ENCODE measurements around the gene EPS8. TPM values are rescaled to one million over a fixed set of nuclear protein-coding genes. Genes with fewer than 3 reads are reported as not detected.

Gene EPS8
- total RNA-seq, 1 experiment from 2014 or later: 232 TPM

DNA sequence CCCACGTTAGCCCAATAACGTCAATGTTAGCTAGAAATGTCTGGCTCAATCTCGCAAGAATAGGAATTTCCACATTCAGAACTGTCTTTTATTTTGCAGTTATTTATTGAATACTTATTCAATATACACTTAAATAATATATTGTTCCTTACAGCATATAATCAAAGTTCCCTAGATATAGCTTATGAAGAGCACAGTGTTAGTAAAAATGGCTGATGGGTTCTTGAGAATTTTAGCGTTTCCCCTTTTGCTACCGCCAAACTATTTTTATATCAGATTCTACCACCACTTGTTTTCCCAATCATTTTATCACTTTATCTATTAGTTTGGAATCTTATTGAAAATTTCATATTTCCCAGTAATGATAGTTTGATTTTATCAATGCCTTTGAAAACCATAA is 12.7 kb downstream of the EPS8 start:
- Histone ChIP-seq H3K9me2 (ENCODE audit: insufficient read depth) (no peaks in the 10 kb centered on the region), H3K27ac (no peak overlapping the region), H3K4me2 (no peak overlapping the region), H3K27me3 (ENCODE audit: insufficient read depth, low read depth) (no peaks in the 10 kb centered on the region), H3F3A (ENCODE audit: insufficient read depth, low read depth) (peaks cover 4% of the 10 kb centered on the region; the same call in 1 of the 2 replicates), H2AFZ (no peak overlapping the region), H3K4me1 (replicated peaks; ENCODE audit: insufficient read depth) (peaks cover 11% of the 10 kb centered on the region), H3K79me2 (ENCODE audit: low read depth) (peaks cover 93% of the 10 kb centered on the region), H3K9me3 (ENCODE audit: insufficient read depth, low read depth) (no peaks in the 10 kb centered on the region), H3K36me3 (ENCODE audit: low read depth) (peaks cover 2% of the 10 kb centered on the region; the same call in 1 of the 2 replicates), H3K4me3 (no peak overlapping the region), H4K20me1 (ENCODE audit: insufficient read depth) (no peaks in the 10 kb centered on the region)
- no peak for DNase-seq
- no TSS peak for BruUV-seq (replicated peaks)
- CTCF ChIA-PET: no interaction called here
- intact Hi-C loops (cut with micrococcal nuclease; ENCODE audit: unreplicated experiment): no loop called here
- TF ChIP-seq CTCF (conservative IDR thresholded peaks at IDR 0.05) (no peak), EZH2 (IDR thresholded peaks at IDR 0.05; ENCODE audit: low read depth) (no peak)
- POLR2A ChIA-PET (ENCODE audit: unreplicated experiment): no interaction called here

- TF ChIP-seq CTCF (conservative IDR thresholded peaks at IDR 0.05) (no peak), EZH2 (IDR thresholded peaks at IDR 0.05; ENCODE audit: low read depth) (no peak)
- no peak overlapping the region for H2AFZ ChIP-seq
- H3K4me1 ChIP-seq (replicated peaks; ENCODE audit: insufficient read depth): peaks cover 17% of the 10 kb centered on the region; the same call in 1 of the 2 replicates
- H3K27ac ChIP-seq: no peak overlapping the region
- H3K79me2 ChIP-seq (ENCODE audit: low read depth): peaks cover 93% of the 10 kb centered on the region
- DNase-seq: no peak
- no peaks in the 10 kb centered on the region for H3K9me3 ChIP-seq (ENCODE audit: insufficient read depth, low read depth)
- no peak overlapping the region for H3K4me3 ChIP-seq
- CTCF ChIA-PET: interaction anchor here (1.1 kb wide), 1 partner anchor 57 kb away, joined by 5 read pairs; no protein-coding TSS in a partner anchor
- POLR2A ChIA-PET (ENCODE audit: unreplicated experiment): interaction anchor here (0.7 to 0.8 kb wide), 2 partner anchors 20 to 64 kb away, joined by 4 to 12 read pairs; no protein-coding TSS in a partner anchor
- BruUV-seq (replicated peaks): no TSS peak
- intact Hi-C loops (cut with micrococcal nuclease; ENCODE audit: unreplicated experiment): no loop called here
- no peaks in the 10 kb centered on the region for H4K20me1 ChIP-seq (ENCODE audit: insufficient read depth)
- no peak overlapping the region for H3K4me2 ChIP-seq
- H3K27me3 ChIP-seq (ENCODE audit: insufficient read depth, low read depth): no peaks in the 10 kb centered on the region
- no peaks in the 10 kb centered on the region; the same call in 1 of the 2 replicates for H3F3A ChIP-seq (ENCODE audit: insufficient read depth, low read depth)
- H3K9me2 ChIP-seq (ENCODE audit: insufficient read depth): no peaks in the 10 kb centered on the region
- H3K36me3 ChIP-seq (ENCODE audit: low read depth): no peaks in the 10 kb centered on the region
Measured at GRCh38 chr12:15774819-15775218, 14.4 kb downstream of the EPS8 start.

- no peak for DNase-seq
- no peaks in the 10 kb centered on the region; the same call in 1 of the 2 replicates for H3F3A ChIP-seq (ENCODE audit: insufficient read depth, low read depth)
- H3K4me1 ChIP-seq (replicated peaks; ENCODE audit: insufficient read depth): peaks cover 17% of the 10 kb centered on the region; the same call in 1 of the 2 replicates
- H3K27ac ChIP-seq: no peak overlapping the region
- peaks cover under 1% of the 10 kb centered on the region; the same call in 1 of the 2 replicates for H4K20me1 ChIP-seq (ENCODE audit: insufficient read depth)
- CTCF ChIA-PET: interaction anchor here (0.8 kb wide), 1 partner anchor 111 kb away, joined by 4 read pairs; no protein-coding TSS in a partner anchor
- no peak overlapping the region for H3K4me3 ChIP-seq
- H3K9me2 ChIP-seq (ENCODE audit: insufficient read depth): no peaks in the 10 kb centered on the region
- intact Hi-C loops (cut with micrococcal nuclease; ENCODE audit: unreplicated experiment): no loop called here
- H3K36me3 ChIP-seq (ENCODE audit: low read depth): 0 out of 2 replicates have a peak, but pooled peaks cover 2% of the 10 kb centered on the region
- POLR2A ChIA-PET (ENCODE audit: unreplicated experiment): interaction anchor here (0.5 to 0.7 kb wide), 4 partner anchors 70 to 874 kb away, joined by 7 to 9 read pairs (median 8); no protein-coding TSS in a partner anchor
- no peaks in the 10 kb centered on the region for H3K27me3 ChIP-seq (ENCODE audit: insufficient read depth, low read depth)
- no peak overlapping the region for H3K4me2 ChIP-seq
- no TSS peak for BruUV-seq (replicated peaks)
- peak; percentile 59; the same call in 1 of the 2 replicates for TF ChIP-seq CTCF (conservative IDR thresholded peaks at IDR 0.05)
- TF ChIP-seq EZH2 (IDR thresholded peaks at IDR 0.05; ENCODE audit: low read depth): no peak
- no peaks in the 10 kb centered on the region for H3K9me3 ChIP-seq (ENCODE audit: insufficient read depth, low read depth)
- H2AFZ ChIP-seq: no peak overlapping the region
- H3K79me2 ChIP-seq (ENCODE audit: low read depth): peaks cover 91% of the 10 kb centered on the region
Measured at GRCh38 chr12:15772405-15773018, 16.7 kb downstream of the EPS8 start.

All from PC-9 (cell line).